CMK (cell line): ENCODE data around the gene TMEM132D.

ENCODE experiments used
- DNase-seq: peaks from one replicate; pipeline ENCODE4 v3.0.0-alpha.2; 2010; ENCODE audit warnings: low read depth

The TMEM132D gene

GRCh38 chr12:129440278-129440677, 463.5 kb downstream of the TMEM132D start:
- no peak for DNase-seq

GRCh38 chr12:129434790-129435189, 469.0 kb downstream of the TMEM132D start:
- no peak for DNase-seq

GRCh38 chr12:129428240-129428936, 475.4 kb downstream of the TMEM132D start:
- no peak for DNase-seq

GRCh38 chr12:129423041-129423580, 480.7 kb downstream of the TMEM132D start:
- no peak for DNase-seq

GRCh38 chr12:129413295-129413694, 490.5 kb downstream of the TMEM132D start:
- DNase-seq, result no peak

- DNase-seq, result no peak
These were observed 494.5 kb downstream of the TMEM132D start for GRCh38 chr12:129409281-129409680.

GRCh38 chr12:129404556-129404955, 499.3 kb downstream of the TMEM132D start:
- DNase-seq, result no peak

- no peak for DNase-seq
These were observed 502.3 kb downstream of the TMEM132D start for GRCh38 chr12:129401572-129401971.

GRCh38 chr12:129394177-129394825, 509.5 kb downstream of the TMEM132D start:
- no peak for DNase-seq

GRCh38 chr12:129393357-129393937, 510.4 kb downstream of the TMEM132D start:
- no peak for DNase-seq

- DNase-seq, result no peak
These were observed 518.2 kb downstream of the TMEM132D start for GRCh38 chr12:129385637-129385990.

- DNase-seq, result no peak
These were observed 519.9 kb downstream of the TMEM132D start for GRCh38 chr12:129383956-129384355.

GRCh38 chr12:129381715-129382114, 522.1 kb downstream of the TMEM132D start:
- no peak for DNase-seq

- no peak for DNase-seq
These were observed 524.6 kb downstream of the TMEM132D start for GRCh38 chr12:129379076-129379804.

GRCh38 chr12:129378496-129378895, 525.3 kb downstream of the TMEM132D start:
- no peak for DNase-seq

GRCh38 chr12:129373746-129374145, 530.1 kb downstream of the TMEM132D start:
- DNase-seq, result no peak

- no peak for DNase-seq
These were observed 530.9 kb downstream of the TMEM132D start for GRCh38 chr12:129372876-129373275.

GRCh38 chr12:129372348-129372747, 531.5 kb downstream of the TMEM132D start:
- no peak for DNase-seq

GRCh38 chr12:129371268-129371667, 532.6 kb downstream of the TMEM132D start:
- no peak for DNase-seq

- DNase-seq, result no peak
These were observed 537.2 kb downstream of the TMEM132D start for GRCh38 chr12:129366656-129367055.

- no peak for DNase-seq
These were observed 540.8 kb downstream of the TMEM132D start for GRCh38 chr12:129363041-129363440.

- DNase-seq, result no peak
These were observed 546.6 kb downstream of the TMEM132D start for GRCh38 chr12:129357233-129357632.

GRCh38 chr12:129351481-129351880, 552.3 kb downstream of the TMEM132D start:
- DNase-seq, result no peak
